Adipose tissue (tissue), 3 donors: ENCODE results near the gene DMGDH. TPM values are rescaled to one million over a fixed set of nuclear protein-coding genes. Genes with fewer than 3 reads are reported as not detected.

Experiments
- H3K27ac ChIP-seq: one replicate; pipeline ENCODE4 v1.5.1; 2013; ENCODE audit warnings: low read depth, low read length
- WGBS, 3 donors: extraction: QIAGEN DNeasy Blood & Tissue Kit; methylation state at CpG; one replicate each; pipeline ENCODE4 v1.1.7; 2013; 5-methylcytosine and 5-hydroxymethylcytosine counted together
- polyA plus RNA-seq, 3 donors: library from polyadenylated mRNA; stranded (reverse); fragments of 200-250 nt; gene quantifications; one replicate each; pipeline ENCODE4 v1.2.3, GENCODE V29; 2013
- donor health status: healthy with polysubstance abuse.
- donor health status: Bipolar disorder and iron deficiency.
- donor health status: healthy.

DMGDH gene
- polyA plus RNA-seq, 3 donors = 0.56 to 5.3 (median 3.7) TPM

- 82 to 95% (median 92%) methylated on average over 1 of the region's 1 CpG for WGBS, 3 donors
- no peak overlapping the region for H3K27ac ChIP-seq
Observed at GRCh38 chr5:78956901-78957300, 112.6 kb downstream of the DMGDH start.

- H3K27ac ChIP-seq = no peak overlapping the region
- 89 to 94% (median 92%) methylated on average over 4 of the region's 4 CpGs for WGBS, 3 donors
Observed at GRCh38 chr5:78953092-78953800, 116.2 kb downstream of the DMGDH start.

Other genes with a start within 250 kb of the DMGDH start
- gene ARSB, start 84.4 kb downstream of the DMGDH start, polyA plus RNA-seq = 1 to 10 TPM; 1.8 to 4.1 (median 3.9) TPM
- 10 to 100 TPM in 2 of 3 donors, 1 to 10 TPM in 1; 2.1 to 21.7 (median 18.6) TPM for gene BHMT2, start 93 bp upstream of the DMGDH start, polyA plus RNA-seq
- under 1 TPM in 1 of 3 donors, not detected in 2; 0.24 TPM for gene BHMT, start 42.1 kb upstream of the DMGDH start, polyA plus RNA-seq
- 1 to 10 TPM; 2.7 to 3.5 (median 2.9) TPM for gene JMY, start 166.5 kb upstream of the DMGDH start, polyA plus RNA-seq